ENCODE measurements around the gene DYNLT3.

DYNLT3 gene

DNA sequence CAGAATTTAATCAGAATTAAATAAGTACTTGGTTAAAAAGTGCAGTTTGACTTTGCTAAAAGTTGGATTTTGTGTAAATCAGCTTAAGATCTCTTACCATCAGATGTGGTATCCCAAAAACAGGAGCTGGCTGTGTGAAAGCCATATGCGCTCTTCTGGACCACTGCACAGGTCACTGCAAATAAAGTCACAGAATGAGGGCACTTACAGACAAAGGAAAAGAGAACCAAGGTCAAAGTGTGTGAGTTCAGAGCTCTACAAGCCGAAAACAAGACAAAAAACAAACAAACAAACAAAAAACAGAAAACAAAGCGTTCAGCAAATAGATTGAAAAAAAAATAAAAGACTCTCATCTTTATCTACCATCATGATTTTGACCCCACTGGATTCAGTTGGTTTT, 6.4 kb downstream of the DYNLT3 start:
- DNase-seq (ENCODE audit: low read depth): no peak

GRCh38 chrX:37834937-37835336, 12.4 kb downstream of the DYNLT3 start:
- no peak for DNase-seq (ENCODE audit: low read depth)

- no peak for DNase-seq (ENCODE audit: low read depth)
Observed at GRCh38 chrX:37830371-37830770, 17.0 kb downstream of the DYNLT3 start.

GRCh38 chrX:37829721-37830120, 17.6 kb downstream of the DYNLT3 start:
- DNase-seq (ENCODE audit: low read depth): no peak

- DNase-seq (ENCODE audit: low read depth): no peak
Observed at GRCh38 chrX:37825215-37825842, 22.0 kb downstream of the DYNLT3 start.

DNA sequence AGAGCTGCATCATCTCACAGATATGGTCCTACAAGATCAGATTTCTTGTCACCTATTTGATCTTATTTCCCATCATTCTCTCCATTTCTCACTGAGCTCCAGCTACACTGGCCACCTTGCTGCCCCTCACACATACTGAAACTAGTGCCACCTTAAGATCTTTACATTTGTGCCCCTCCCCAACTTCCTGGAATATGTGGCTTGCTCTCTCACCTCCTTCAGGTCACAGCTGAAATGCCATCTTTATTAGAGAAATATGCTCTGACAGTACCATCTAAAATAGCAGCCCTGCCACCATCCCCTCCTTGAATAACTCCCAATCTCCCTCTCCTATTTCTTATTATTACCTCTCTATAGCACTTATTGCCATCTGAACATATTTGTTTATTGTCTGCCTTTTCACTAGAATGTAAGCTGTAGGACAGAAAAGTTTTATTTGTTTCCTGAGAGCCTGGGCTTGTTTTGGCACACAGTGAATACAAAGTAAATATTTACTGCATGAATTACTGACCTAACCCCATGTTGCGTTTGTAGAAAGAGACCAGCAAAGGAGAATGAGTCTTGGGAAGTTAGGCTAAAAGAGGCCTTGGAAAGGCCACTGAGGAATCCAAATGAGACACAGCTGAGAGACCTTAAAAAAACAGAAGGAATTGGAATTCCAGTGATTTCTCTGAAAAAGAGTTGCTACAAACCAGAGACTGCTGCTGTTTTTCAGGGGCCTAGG, 22.7 kb downstream of the DYNLT3 start:
- no peak for DNase-seq (ENCODE audit: low read depth)

DNA sequence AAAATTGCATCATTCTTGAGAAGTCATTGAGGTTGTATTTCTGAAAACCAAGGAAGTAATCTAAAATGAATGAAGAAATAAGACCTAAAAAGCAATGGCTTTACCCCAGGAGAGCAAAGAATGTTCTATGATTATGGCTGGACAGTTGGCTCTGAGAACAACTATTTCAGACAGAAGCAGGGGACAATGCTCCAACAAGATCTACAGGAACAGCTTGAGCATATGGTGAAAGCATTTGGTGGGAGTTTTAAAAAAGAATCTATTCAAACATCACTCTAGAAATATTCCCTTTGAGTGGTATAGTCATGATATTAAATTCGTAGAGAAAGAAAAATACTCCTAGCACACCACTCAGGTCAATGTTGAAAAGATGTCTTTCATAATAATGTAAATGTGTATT, 26.7 kb downstream of the DYNLT3 start:
- DNase-seq (ENCODE audit: low read depth): no peak

DNA sequence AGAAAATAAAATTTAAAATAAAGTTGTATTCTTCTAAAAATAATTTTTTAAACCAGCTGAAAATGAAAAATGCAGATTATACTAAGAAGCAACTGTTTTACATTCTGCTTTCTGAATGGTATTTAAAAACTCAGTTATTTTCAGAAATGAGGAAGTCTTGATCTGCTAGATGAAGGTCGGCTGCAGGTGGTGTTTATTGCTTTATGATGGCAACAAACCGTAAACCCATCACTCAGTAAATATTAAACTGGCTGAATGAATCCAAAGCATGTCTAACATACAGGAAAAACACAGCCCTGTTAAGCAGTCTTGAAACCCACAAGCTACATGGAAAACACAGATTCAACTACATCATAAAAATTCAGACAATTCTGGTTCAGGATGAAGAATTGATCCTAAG, 29.3 kb downstream of the DYNLT3 start:
- DNase-seq (ENCODE audit: low read depth): no peak

- no peak for DNase-seq (ENCODE audit: low read depth)
Observed at GRCh38 chrX:37817579-37817978, 29.8 kb downstream of the DYNLT3 start.

DNA sequence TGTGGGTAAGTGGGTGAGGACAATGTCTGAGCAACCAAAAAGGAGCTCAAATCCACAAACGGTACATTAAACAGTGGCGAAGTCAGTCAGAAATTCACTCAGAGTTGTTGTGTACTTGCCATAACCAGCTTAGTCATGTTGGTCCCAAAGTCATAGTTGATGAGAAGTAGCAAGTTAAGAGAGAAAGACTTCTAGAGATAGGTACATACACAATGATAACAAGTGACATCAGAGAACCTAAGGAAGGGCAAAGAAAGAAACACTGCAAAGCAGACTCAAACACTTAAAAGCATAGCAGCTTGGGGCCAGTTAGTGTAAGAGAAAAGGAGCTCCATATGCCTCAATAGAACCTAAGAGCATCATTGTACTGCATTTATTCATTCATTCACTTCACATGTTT, 30.2 kb downstream of the DYNLT3 start:
- DNase-seq (ENCODE audit: low read depth): no peak

DNA sequence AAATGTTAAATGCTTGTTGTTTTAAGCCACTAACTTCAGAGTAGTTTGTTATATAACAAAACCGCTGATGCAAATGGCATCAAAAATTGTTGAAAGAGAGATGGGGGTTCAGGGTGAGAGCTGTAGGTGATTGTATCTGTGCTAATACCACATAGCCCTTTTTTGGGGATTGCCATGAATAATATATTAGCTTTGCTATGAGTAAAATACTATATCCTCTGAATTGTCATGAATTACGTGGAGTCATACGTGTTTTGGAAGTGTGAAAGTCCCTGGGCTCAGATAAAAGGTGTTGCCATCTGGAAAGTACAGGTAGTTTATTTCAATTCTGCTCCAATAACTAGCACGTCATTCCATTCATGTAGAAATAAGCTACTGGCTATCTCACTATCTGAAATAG, 30.6 kb downstream of the DYNLT3 start:
- DNase-seq (ENCODE audit: low read depth): no peak

DNA sequence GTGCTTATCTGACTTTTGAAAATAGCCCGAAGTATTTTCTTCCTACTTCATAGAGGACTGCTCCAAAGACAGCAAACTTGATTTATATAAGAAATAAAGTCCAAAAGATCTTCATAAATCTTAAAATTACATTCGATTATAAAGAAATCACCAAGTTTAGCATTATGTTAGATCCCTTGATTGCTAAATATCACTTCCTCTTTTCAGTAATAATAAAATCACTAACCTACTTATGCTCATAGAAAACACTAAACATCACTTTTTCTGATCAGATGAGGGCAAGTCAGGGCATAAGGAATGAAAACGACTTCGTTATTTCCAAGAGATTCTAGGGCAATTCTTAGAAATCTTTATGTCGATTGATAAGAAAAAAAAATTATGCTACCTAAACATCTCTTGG, 32.0 kb downstream of the DYNLT3 start:
- DNase-seq (ENCODE audit: low read depth): no peak

- DNase-seq (ENCODE audit: low read depth): no peak
Observed at GRCh38 chrX:37813570-37813969, 33.8 kb downstream of the DYNLT3 start.

DNA sequence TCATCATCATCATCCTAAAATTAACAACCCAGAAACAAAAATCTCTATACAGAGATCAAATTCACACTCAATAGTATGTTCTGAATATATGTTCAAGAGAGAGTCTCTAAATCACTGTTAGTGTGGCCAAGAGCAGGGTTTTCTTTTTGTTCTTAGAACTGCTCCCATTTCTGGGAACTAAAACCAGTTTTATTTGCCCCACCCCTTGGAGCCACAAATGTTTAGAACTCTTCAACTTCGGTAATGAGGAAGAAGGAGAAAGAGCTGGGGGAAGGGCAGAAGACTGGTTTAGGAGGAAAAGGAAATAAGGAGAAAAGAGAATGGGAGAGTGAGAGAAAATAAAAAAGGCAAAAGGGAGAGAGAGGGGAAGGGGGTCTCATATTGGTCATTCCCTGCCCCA, 35.3 kb downstream of the DYNLT3 start:
- no peak for DNase-seq (ENCODE audit: low read depth)

GRCh38 chrX:37809970-37810369, 37.4 kb downstream of the DYNLT3 start:
- no peak for DNase-seq (ENCODE audit: low read depth)

GRCh38 chrX:37803057-37803456, 44.3 kb downstream of the DYNLT3 start:
- no peak for DNase-seq (ENCODE audit: low read depth)

- no peak for DNase-seq (ENCODE audit: low read depth)
Observed at GRCh38 chrX:37802028-37802427, 45.3 kb downstream of the DYNLT3 start.

DNA sequence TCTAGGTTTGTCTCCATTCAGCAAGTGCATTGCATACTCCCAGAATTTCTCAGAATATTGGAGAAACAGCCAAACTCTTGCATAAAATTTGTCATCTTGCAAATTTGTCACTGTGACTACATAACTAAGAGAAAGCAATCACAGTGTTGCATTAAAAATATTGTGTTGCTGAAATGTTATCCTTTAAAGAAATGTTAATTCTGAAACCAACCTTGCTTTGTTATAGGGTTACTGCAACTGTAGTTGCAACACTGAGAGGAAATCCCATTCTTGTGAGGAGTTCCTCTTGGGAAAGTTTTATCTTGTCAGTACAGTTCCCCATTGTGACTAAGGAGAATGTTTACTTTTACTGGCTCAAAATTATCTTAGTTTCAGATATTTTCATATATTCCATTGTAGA, 46.7 kb downstream of the DYNLT3 start:
- DNase-seq (ENCODE audit: low read depth): no peak

- DNase-seq (ENCODE audit: low read depth): no peak
Observed at GRCh38 chrX:37799936-37800335, 47.4 kb downstream of the DYNLT3 start.

DNA sequence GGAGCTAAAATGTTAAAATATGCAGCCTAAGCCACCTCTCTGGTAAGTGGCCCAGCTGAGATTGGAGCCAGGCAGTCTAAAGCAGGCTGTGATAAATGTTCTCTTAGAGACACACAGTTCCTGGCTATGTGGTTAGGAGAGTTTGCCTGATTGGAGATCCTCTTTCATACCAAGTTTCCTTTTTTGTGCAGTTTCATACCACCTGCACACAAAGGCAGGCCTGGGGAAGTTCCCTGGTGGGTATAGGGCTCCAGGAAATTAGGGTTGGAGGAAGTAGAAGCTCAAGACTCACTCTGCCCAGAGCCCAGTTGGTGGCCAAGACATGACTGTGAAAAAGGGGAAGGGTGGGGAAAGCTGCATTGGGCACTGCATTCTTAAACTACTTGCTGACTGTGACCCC, 50.6 kb downstream of the DYNLT3 start:
- no peak for DNase-seq (ENCODE audit: low read depth)

GRCh38 chrX:37796310-37796709, 51.1 kb downstream of the DYNLT3 start:
- no peak for DNase-seq (ENCODE audit: low read depth)

Data from fibroblast of the conjunctiva (primary cell).